Head of caudate nucleus (tissue), 42 donors: ENCODE measurements around the gene IL34.

ENCODE experiments used
- DNase-seq, 42 donors: peaks; one replicate each; pipeline versions ENCODE4 v3.0.0 to v3.0.0-alpha.2; 2020 to 2021; ENCODE audit warnings: mixed read lengths in 7 of 42
- intact Hi-C: fragments of 100-400 bp; cut with DNase I; formaldehyde crosslinking; loops from one replicate; pipeline ENCODE4 v1.15.0; 2022

Gene IL34

GRCh38 chr16:70682239-70683145 lies 36.1 kb downstream of the IL34 start:
- DNase-seq = peak in 2 of 42 donors; percentile 2 to 14
- intact Hi-C loops = loop anchor here (5.0 kb wide), 1 partner anchor 45 kb away; no protein-coding TSS in a partner anchor

GRCh38 chr16:70683146-70683944 lies 37.0 kb downstream of the IL34 start:
- intact Hi-C loops = loop anchor here (5.0 kb wide), 1 partner anchor 44 kb away; no protein-coding TSS in a partner anchor
- DNase-seq = no peak

DNA sequence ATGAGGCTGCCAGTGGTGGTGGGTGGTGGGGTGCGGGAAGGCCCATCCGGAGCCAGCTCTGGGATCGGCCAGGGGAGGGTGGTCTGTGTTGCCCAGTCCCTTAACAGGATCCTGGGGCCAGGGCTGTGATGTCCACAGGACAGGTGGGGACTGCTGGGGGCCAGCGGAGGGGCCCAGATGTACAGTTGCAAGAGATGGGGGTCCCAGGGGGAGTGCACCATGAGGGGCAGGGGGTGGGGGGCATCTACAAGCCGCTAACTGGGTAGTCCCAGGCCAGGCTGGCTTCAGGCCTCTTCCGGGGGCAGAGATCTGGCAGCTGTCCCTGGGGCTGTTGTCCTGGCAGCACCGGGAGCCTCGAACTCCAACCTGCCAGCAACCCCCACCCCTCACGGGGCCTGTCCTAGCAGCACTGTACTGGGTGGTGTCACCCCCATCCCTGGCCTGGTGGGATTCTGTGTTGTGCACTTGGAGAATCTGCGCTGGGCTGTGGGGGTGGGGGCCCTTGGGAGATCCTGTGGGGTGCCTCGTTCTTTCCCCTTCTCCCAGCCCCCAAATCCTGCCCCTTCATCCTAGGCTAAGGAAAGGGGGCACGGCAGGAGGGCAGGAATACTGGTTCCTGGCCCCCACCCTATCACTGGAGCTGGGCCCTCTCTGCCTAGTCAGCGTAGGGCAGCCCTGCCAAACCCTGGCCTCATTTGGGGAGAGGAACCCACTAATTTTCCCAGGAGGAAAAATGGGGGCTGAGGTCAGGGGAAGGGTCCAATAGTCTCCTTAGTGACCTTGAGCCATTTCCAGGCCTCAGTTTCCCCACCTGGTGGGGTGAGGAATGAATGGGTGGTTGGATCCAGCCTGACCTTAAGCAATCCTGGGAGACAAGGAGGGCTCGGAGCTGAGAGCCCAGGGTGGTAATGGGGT lies 38.0 kb downstream of the IL34 start:
- intact Hi-C loops = loop anchor here (5.0 kb wide), 1 partner anchor 43 kb away; no protein-coding TSS in a partner anchor
- DNase-seq = peak in 8 of 42 donors; percentile 10 to 67 (median 56)

DNA sequence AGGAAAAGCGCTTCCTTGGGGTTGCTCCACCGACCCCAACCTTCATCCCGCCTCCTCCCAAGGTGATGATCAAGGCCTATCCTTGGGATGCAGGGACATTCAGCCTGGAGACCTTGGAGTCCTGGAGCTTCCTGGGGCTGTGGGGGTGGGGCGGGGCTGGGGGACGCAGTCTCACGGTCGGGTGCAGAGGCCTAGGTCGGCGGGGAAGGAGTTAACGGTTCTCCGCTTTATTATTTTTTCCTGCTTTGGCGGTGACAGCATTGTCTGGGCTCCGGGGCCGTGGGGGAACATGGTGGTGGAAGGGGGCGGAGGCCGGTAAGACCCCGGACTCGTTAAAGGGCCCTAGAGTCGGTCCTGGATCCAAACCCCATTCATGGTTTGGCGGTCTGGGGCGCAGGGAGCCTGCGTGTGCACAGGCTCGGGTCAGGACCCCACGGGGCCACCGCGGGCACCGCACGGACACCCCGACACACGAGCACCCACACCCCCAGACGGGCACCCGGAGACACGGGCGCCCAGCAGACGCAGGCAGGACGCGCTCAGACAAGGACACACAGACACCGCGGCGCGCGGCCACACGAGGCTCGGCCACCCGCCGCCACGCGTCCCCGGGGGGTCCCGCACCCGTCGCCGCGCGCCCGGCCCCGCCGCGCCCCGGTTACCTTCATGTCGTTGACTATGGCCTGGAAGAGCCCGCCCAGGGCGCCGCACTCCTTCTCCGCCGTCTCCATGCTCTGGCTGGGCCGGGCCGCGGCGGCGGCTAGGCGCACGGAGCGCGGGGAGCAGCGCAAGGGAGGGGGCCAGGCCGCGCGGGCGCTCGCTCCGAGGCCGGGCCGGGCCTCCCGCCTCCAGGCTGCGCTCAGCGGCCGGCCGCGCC lies 38.9 kb downstream of the IL34 start:
- peak in 2 of 42 donors; percentile 37 to 40 for DNase-seq
- intact Hi-C loops = no loop called here

DNA sequence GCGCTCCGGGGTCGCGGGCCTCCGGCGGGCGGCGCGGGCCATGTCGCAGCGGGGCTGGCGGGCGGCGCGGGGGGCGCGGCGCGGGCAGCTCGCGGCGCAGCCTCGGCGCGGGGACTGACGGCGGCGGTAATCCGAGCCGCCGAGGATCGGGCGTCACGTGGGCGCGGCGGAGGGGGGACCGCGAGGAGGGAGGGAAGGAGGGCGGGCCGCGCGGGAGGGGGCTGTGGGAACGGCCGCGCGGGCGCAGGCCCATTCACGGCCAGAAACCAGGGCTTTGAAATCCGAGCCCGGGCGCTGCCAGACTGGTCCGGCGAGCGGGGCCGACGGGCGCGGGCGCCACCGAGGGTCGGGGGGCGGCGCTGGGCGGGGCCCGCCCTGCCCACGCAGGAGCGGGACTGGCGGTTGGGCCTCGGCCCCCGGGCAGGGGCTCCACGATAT lies 39.6 kb downstream of the IL34 start, which contains the start of gene MTSS2:
TSS of gene MTSS2 (minus strand) at position 116 of the 438 bp plus-strand sequence. CDS start 262 bp downstream, outside the sequence.
- intact Hi-C loops = no loop called here
- DNase-seq = peak; percentile 55 to 96 (median 88)

DNA sequence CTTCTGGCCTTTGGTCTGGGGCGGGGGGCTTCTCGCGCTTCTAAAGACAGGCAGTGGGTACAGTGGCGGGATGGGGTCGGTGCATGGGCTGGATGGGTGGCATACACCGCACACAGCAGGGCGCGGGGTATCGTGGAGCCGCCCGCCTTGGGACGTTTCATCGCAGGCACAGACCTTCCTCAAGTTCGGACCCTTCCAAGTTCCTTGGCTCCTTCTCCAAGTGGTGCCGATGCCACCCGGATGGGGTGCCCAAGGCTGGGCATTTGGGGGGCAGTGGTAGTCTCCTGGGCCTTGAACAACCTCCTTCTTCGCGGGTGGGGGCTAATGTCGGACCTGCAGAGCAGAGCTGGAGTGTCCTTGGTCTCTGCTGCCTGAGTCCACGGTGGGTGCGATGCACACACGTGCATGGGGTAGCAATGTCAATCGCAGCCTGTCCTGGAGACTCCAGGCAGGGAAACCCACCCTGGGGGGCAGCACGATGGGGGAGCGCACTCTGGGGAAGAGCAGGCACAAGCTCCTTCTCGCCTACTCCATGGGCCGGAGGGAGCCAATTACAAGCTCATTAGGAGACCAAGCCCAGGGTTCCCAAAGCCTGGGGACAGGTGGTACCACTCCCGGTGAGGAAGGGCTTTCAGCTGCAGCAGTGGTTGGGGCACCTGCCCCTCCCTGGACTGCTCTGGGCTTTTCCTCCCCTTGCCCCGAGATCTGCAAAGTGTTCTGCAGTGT lies 40.2 kb downstream of the IL34 start:
- intact Hi-C loops = no loop called here
- DNase-seq = no peak

DNA sequence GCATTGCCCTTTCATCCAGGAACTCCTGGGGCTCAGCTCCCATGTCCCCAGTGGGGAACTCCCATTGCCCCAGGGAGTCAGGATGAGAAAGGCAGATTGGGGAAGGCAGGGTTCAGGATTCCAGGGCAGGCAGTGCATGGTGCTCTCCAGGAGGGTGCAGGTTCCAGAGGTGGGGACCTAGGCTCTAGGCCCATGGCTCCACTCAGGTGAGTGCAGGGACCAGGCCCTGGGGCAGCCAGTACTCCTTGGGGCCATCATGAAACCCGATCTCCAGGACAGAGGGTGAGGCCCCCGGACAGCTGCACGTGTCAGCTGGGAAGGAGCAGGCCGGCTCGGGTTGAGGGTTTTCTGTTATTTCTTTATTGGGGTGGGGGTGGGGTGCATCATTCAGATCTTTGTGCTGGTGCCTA lies 40.7 kb downstream of the IL34 start:
- no peak for DNase-seq

GRCh38 chr16:70687671-70688245 lies 41.4 kb downstream of the IL34 start:
- DNase-seq = peak in 5 of 42 donors; percentile 42 to 66 (median 53)
- intact Hi-C loops = no loop called here

More for the DNA sequence above, 40.7 kb downstream of the IL34 start:
- intact Hi-C loops = no loop called here

DNA sequence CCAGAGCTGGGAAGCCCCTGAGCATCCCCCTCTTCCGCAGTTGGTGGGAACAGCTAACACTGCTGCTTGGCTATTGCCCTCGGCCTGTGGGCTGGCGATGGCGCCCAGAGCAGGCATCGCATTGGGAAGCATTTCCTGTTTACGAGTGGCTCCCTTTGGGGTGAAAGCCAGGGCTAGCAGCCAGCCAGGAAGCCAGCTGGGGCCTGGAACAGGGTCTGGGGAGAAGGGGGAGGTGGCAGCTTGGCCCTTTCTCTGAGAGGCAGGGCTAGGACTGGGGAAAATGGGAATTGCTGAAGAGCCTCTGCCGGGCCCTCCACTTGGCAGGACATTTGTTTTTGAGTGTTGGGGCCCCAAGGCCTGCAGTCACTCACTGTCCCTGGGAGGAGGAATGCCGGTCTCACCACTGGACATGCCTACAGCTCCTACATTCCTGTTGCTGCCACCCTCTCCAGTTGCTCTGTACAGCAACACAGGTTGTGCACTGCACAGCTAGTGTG lies 41.9 kb downstream of the IL34 start:
- DNase-seq = peak; percentile 81 to 96 (median 91)
- intact Hi-C loops = no loop called here

DNA sequence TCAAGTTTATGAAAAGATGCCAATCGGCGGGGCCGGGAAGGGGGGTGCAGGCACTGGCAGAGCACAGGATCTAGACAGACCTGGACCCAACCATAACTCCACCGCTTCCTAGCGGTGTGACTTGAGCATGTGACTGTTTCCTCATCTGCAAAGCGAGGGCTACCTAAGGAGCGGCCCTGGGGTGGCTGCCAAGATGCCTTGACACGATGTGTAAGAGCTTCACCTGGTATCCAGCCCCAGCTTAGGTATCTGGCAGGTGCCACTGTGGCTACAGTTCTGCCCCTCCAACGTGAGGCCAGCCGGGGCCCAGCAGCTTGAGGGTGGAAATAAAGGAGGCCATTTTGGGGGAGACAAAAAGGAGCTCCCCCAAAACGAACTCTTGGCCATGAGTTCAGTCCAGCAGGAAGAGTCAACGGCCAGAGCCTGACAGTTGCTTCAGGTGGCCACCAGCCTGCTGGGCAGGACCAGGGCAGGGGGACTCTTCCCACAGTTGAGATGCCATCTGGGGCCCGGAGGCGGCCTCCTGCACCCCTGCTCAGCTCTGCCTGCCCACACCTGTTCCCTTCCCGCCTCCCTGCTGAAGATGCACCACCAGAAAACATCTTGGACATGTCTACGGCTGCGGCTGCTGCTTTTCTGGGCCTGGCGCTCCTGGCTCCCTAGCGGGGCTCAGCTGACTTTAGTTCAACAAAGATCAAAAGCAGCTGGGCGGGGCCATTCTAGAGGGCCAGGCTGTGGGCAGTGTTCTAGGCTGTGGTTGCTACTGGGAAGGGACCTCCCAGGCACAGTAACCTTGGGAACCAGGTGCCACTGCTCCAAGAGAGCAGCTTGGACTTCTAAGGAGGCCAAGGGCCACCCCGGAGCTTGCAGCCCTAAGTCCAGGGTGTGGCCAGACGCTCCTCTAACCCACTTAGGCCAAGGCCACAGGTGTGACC lies 42.9 kb downstream of the IL34 start:
- no peak for DNase-seq
- intact Hi-C loops = no loop called here

DNA sequence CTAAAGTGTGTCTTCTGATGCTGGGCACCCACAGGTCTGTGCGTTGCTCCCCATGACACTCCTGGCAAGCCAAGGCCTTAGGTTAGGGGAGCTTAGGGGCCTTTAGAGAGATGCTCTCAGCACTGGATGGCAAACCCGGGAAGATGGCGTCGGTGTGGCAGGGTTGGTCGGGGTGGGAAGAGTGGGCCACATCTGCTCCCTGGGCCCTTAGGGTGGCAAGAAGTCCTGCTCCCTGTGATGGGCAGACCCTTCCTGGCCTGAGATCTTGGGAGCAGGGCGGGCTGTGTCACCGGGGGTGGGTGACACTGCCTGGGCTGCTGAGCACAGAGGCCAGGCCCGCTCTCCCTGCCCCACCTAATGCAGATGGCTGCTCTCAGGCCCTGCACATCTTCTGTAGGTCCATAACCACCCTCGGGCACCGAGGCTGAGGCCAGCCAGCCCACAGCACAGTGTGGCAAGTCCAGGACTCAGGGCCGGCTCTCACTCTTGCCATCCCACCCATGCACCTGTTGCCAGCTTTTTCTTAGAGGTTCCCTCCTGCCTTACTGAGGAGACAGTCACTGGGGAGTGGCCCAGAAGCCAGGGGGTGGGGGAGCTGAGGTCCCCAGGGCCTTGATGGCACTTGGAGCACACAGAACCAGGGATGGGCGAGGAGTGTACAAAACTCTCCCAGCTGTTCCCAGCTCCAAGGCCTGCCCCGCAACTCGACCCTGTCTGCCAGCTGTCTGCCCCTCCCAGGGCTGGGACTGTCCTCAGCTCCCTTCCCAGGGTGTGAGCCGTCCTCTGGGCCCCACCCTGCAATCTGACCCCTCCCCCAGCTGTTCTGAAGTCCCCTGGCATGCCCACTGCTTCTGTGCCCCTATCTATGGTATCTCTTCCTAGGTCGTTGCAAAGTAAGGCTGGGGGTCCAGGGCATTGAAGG lies 43.9 kb downstream of the IL34 start:
- no peak for DNase-seq
- intact Hi-C loops = no loop called here

GRCh38 chr16:70691223-70692129 lies 45.1 kb downstream of the IL34 start:
- intact Hi-C loops = no loop called here
- DNase-seq = peak; percentile 66 to 95 (median 86)
